Left hindlimb (tissue), 1 donor: Measurements from ENCODE around the gene CACNA2D4.

Source experiments
- DNase-seq: peaks from one replicate; pipeline ENCODE4 v3.0.0-alpha.2; 2018

CACNA2D4 gene

GRCh38 chr12:1869145-1869544 is 49.3 kb downstream of the CACNA2D4 start:
- no peak for DNase-seq

GRCh38 chr12:1865284-1865866 is 53.1 kb downstream of the CACNA2D4 start:
- no peak for DNase-seq

- no peak for DNase-seq
These were observed 53.6 kb downstream of the CACNA2D4 start for GRCh38 chr12:1864867-1865266.

- no peak for DNase-seq
These were observed 54.0 kb downstream of the CACNA2D4 start for GRCh38 chr12:1864456-1864855.

- DNase-seq: no peak
These were observed 54.6 kb downstream of the CACNA2D4 start for GRCh38 chr12:1863823-1864222.

- DNase-seq: no peak
These were observed 55.5 kb downstream of the CACNA2D4 start for GRCh38 chr12:1862973-1863372.

- DNase-seq: no peak
These were observed 58.8 kb downstream of the CACNA2D4 start for GRCh38 chr12:1859643-1860042.

GRCh38 chr12:1858456-1858855 is 60.0 kb downstream of the CACNA2D4 start:
- DNase-seq: no peak

GRCh38 chr12:1857821-1858220 is 60.6 kb downstream of the CACNA2D4 start:
- no peak for DNase-seq

- no peak for DNase-seq
These were observed 61.4 kb downstream of the CACNA2D4 start for GRCh38 chr12:1857086-1857485.

GRCh38 chr12:1855241-1855640 is 63.2 kb downstream of the CACNA2D4 start:
- no peak for DNase-seq

GRCh38 chr12:1853716-1854115 is 64.7 kb downstream of the CACNA2D4 start:
- no peak for DNase-seq

- no peak for DNase-seq
These were observed 66.4 kb downstream of the CACNA2D4 start for GRCh38 chr12:1852076-1852475.

GRCh38 chr12:1851151-1851701 is 67.2 kb downstream of the CACNA2D4 start:
- DNase-seq: no peak

GRCh38 chr12:1848745-1849144 is 69.7 kb downstream of the CACNA2D4 start:
- no peak for DNase-seq

GRCh38 chr12:1848146-1848545 is 70.3 kb downstream of the CACNA2D4 start:
- DNase-seq: no peak

- DNase-seq: no peak
These were observed 71.0 kb downstream of the CACNA2D4 start for GRCh38 chr12:1847411-1847810.

- no peak for DNase-seq
These were observed 71.7 kb downstream of the CACNA2D4 start for GRCh38 chr12:1846421-1847405.

- no peak for DNase-seq
These were observed 72.6 kb downstream of the CACNA2D4 start for GRCh38 chr12:1845886-1846285.

GRCh38 chr12:1845427-1845826 is 73.0 kb downstream of the CACNA2D4 start:
- no peak for DNase-seq

- DNase-seq: no peak
These were observed 73.6 kb downstream of the CACNA2D4 start for GRCh38 chr12:1844661-1845409.

GRCh38 chr12:1844223-1844622 is 74.2 kb downstream of the CACNA2D4 start:
- no peak for DNase-seq

GRCh38 chr12:1843641-1844005 is 74.8 kb downstream of the CACNA2D4 start:
- DNase-seq: no peak
